HepG2 (cell line): Measurements from ENCODE around the gene C2. TPM values are rescaled to one million over a fixed set of nuclear protein-coding genes. Genes with fewer than 3 reads are reported as not detected.

Experiments
- CBX2 ChIP-seq, 2 experiments: fragments of 200-600 bp in 1 of 2; sonication (generic); formaldehyde crosslinking in 1 of 2; IDR thresholded peaks; 2 replicates each; pipeline versions ENCODE4 v1.7.0 to v1.8.1; 2018 to 2022; ENCODE audit warnings: low read depth in 2 of 2, low read length in 1 of 2, mild to moderate bottlenecking in 1 of 2, missing genetic modification reagents in 1 of 2
- KLF11 ChIP-seq: IDR thresholded peaks from 2 replicates; pipeline ENCODE4 v1.6.1; 2016; ENCODE audit warnings: missing compliant biosample characterization
- SAP130 ChIP-seq: IDR thresholded peaks from 2 replicates; pipeline ENCODE4 v1.6.1; 2016; ENCODE audit warnings: low read depth
- SRSF9 ChIP-seq: fragments of 200-400 bp; formaldehyde crosslinking; IDR thresholded peaks from 2 replicates; pipeline ENCODE4 v1.6.1; 2018; ENCODE audit warnings: borderline replicate concordance, mild to moderate bottlenecking, low read depth, low read length; ENCODE audit not compliant: insufficient read depth, poor library complexity, severe bottlenecking
- STAG1 ChIP-seq: sonication (generic); formaldehyde crosslinking; IDR thresholded peaks from 2 replicates; pipeline ENCODE4 v1.4.0; 2020; ENCODE audit warnings: missing genetic modification reagents
- ZNF598 ChIP-seq: sonication (generic); formaldehyde crosslinking; IDR thresholded peaks from 2 replicates; pipeline ENCODE4 v1.5.1; 2020; ENCODE audit warnings: mild to moderate bottlenecking, missing genetic modification reagents, borderline replicate concordance
- ZNF782 ChIP-seq: sonication (generic); formaldehyde crosslinking; IDR thresholded peaks from 2 replicates; pipeline ENCODE4 v1.4.0; 2020; ENCODE audit warnings: missing genetic modification reagents, mild to moderate bottlenecking, borderline replicate concordance
- ZNF839 ChIP-seq: sonication (generic); formaldehyde crosslinking; IDR thresholded peaks from 2 replicates; pipeline ENCODE4 v1.4.0; 2020; ENCODE audit warnings: missing genetic modification reagents, mild to moderate bottlenecking, borderline replicate concordance
- polyA plus RNA-seq, 8 experiments: library from polyadenylated mRNA; depleted of rRNA in 3 of 8; stranded (reverse) in 7 of 8; unstranded in 1 of 8; fragments of >200 nt; fragmentation: Illumina TruSeq in 4 of 8; extraction: Trizol in 4 of 8; gene quantifications; 2 replicates each; pipeline versions ENCODE4 v1.2.1 to v1.2.3, GENCODE V29; 2011 to 2016; ENCODE audit warnings: low read depth in 4 of 8, missing spikeins in 1 of 8, mixed read lengths in 1 of 8; ENCODE audit not compliant: insufficient read depth in 1 of 8
- total RNA-seq, 5 experiments: library from RNA; depleted of rRNA; stranded (reverse); fragments of >200 nt; fragmentation: Illumina TruSeq; extraction: Trizol; gene quantifications; 2 replicates each; pipeline ENCODE4 v1.2.3, GENCODE V29; 2016; ENCODE audit warnings: low read depth in 1 of 5
- TF ChIP-seq, protein P1 (sequence below): sonication (generic); formaldehyde crosslinking; IDR thresholded peaks from 2 replicates; pipeline ENCODE4 v1.9.0; 2022; ENCODE audit warnings: missing genetic modification reagents, mild to moderate bottlenecking, borderline replicate concordance
- TF ChIP-seq, protein P2 (sequence below): sonication (generic); formaldehyde crosslinking; IDR thresholded peaks from 2 replicates; pipeline ENCODE4 v1.4.0; 2020; ENCODE audit warnings: mild to moderate bottlenecking, missing genetic modification reagents
- TF ChIP-seq, protein P3 (sequence below): sonication (generic); formaldehyde crosslinking; IDR thresholded peaks from 2 replicates; pipeline ENCODE4 v1.4.0; 2020; ENCODE audit warnings: missing genetic modification reagents, mild to moderate bottlenecking, borderline replicate concordance
- TF ChIP-seq, protein P4 (sequence below): sonication (generic); formaldehyde crosslinking; IDR thresholded peaks from 2 replicates; pipeline ENCODE4 v1.5.0; 2020; ENCODE audit warnings: mild to moderate bottlenecking, missing genetic modification reagents, moderate library complexity
- TF ChIP-seq, protein P5 (sequence below): sonication (generic); formaldehyde crosslinking; IDR thresholded peaks from 2 replicates; pipeline ENCODE4 v1.5.1; 2020; ENCODE audit warnings: mild to moderate bottlenecking, missing genetic modification reagents, moderate library complexity

Gene C2
- total and polyA plus RNA-seq, 2 of the 13 experiments (the other 11 are each of a cell fraction or from before 2014, with no cell fraction given), result 165 to 307 TPM

DNA sequence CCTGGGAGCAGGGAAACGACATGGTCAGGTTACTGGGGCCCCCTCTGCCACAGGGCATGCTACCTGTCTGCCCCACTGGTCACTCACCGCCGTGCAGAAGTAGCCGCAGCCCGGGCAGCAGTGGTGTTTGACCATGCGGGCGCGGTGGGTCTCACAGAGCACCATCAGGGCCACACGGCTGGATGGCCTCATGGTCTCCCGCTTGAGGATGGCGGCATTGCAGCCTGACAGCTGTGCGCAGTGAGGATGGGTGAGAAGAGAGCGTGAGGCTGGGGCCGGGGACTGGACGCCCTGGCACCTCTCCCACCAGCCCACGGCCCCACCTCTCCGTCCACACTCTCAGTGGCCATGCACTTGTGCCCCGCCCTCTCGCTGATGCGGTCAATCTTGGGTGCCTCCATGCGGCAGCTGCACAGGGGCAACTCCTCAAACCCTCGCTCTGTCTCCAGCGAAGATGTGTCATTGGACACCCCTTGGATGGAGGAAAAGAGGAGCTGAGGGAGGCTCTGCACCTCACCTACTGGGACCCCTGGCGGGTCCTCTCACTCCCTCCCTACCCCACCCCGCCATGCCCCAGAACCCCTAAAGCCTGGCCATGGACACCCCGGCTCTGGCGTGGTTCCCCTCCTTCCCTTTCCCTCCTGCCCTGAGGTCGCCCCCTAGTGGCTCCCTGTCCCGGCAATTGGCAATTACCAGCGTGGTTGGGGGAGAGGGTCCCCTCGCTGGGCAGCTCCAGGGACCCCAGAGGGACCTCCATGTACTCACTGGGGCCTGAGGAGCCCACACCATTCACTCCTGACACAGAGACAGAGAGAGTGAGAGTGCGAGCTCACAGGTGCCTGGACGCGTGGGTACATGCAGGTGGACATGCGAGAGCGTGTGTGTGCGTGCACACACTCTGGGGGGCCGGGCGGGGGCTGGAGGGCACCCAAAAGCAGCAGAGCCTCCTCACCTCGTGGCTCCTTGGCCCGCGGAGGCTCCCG, 39.0 kb upstream of the C2 start (continued):
- TF ChIP-seq, protein P1, sequence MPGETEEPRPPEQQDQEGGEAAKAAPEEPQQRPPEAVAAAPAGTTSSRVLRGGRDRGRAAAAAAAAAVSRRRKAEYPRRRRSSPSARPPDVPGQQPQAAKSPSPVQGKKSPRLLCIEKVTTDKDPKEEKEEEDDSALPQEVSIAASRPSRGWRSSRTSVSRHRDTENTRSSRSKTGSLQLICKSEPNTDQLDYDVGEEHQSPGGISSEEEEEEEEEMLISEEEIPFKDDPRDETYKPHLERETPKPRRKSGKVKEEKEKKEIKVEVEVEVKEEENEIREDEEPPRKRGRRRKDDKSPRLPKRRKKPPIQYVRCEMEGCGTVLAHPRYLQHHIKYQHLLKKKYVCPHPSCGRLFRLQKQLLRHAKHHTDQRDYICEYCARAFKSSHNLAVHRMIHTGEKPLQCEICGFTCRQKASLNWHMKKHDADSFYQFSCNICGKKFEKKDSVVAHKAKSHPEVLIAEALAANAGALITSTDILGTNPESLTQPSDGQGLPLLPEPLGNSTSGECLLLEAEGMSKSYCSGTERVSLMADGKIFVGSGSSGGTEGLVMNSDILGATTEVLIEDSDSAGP (CRISPR knock-in tag), result peak; percentile 58; the same call in 1 of the 2 replicates
- TF ChIP-seq KLF11 (CRISPR knock-in tag) (no peak), STAG1 (CRISPR knock-in tag) (peak; percentile 83), SRSF9 (no peak), CBX2 (IDR thresholded peaks at IDR 0.05; ENCODE audit: low read depth, low read length) (no peak), CBX2 (CRISPR knock-in tag; IDR thresholded peaks at IDR 0.05; ENCODE audit: low read depth) (no peak), ZNF782 (CRISPR knock-in tag) (no peak), ZNF598 (CRISPR knock-in tag) (peak; percentile 31; the same call in 1 of the 2 replicates), SAP130 (CRISPR knock-in tag) (peak; percentile 22; the same call in 1 of the 2 replicates), ZNF839 (CRISPR knock-in tag) (no peak)
- TF ChIP-seq, protein P2, sequence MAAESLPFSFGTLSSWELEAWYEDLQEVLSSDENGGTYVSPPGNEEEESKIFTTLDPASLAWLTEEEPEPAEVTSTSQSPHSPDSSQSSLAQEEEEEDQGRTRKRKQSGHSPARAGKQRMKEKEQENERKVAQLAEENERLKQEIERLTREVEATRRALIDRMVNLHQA, result no peak
- TF ChIP-seq, protein P3, sequence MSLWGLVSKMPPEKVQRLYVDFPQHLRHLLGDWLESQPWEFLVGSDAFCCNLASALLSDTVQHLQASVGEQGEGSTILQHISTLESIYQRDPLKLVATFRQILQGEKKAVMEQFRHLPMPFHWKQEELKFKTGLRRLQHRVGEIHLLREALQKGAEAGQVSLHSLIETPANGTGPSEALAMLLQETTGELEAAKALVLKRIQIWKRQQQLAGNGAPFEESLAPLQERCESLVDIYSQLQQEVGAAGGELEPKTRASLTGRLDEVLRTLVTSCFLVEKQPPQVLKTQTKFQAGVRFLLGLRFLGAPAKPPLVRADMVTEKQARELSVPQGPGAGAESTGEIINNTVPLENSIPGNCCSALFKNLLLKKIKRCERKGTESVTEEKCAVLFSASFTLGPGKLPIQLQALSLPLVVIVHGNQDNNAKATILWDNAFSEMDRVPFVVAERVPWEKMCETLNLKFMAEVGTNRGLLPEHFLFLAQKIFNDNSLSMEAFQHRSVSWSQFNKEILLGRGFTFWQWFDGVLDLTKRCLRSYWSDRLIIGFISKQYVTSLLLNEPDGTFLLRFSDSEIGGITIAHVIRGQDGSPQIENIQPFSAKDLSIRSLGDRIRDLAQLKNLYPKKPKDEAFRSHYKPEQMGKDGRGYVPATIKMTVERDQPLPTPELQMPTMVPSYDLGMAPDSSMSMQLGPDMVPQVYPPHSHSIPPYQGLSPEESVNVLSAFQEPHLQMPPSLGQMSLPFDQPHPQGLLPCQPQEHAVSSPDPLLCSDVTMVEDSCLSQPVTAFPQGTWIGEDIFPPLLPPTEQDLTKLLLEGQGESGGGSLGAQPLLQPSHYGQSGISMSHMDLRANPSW (CRISPR knock-in tag), result no peak
- TF ChIP-seq, protein P4, sequence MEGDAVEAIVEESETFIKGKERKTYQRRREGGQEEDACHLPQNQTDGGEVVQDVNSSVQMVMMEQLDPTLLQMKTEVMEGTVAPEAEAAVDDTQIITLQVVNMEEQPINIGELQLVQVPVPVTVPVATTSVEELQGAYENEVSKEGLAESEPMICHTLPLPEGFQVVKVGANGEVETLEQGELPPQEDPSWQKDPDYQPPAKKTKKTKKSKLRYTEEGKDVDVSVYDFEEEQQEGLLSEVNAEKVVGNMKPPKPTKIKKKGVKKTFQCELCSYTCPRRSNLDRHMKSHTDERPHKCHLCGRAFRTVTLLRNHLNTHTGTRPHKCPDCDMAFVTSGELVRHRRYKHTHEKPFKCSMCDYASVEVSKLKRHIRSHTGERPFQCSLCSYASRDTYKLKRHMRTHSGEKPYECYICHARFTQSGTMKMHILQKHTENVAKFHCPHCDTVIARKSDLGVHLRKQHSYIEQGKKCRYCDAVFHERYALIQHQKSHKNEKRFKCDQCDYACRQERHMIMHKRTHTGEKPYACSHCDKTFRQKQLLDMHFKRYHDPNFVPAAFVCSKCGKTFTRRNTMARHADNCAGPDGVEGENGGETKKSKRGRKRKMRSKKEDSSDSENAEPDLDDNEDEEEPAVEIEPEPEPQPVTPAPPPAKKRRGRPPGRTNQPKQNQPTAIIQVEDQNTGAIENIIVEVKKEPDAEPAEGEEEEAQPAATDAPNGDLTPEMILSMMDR (CRISPR knock-in tag), result peak; percentile 92
- TF ChIP-seq, protein P5, sequence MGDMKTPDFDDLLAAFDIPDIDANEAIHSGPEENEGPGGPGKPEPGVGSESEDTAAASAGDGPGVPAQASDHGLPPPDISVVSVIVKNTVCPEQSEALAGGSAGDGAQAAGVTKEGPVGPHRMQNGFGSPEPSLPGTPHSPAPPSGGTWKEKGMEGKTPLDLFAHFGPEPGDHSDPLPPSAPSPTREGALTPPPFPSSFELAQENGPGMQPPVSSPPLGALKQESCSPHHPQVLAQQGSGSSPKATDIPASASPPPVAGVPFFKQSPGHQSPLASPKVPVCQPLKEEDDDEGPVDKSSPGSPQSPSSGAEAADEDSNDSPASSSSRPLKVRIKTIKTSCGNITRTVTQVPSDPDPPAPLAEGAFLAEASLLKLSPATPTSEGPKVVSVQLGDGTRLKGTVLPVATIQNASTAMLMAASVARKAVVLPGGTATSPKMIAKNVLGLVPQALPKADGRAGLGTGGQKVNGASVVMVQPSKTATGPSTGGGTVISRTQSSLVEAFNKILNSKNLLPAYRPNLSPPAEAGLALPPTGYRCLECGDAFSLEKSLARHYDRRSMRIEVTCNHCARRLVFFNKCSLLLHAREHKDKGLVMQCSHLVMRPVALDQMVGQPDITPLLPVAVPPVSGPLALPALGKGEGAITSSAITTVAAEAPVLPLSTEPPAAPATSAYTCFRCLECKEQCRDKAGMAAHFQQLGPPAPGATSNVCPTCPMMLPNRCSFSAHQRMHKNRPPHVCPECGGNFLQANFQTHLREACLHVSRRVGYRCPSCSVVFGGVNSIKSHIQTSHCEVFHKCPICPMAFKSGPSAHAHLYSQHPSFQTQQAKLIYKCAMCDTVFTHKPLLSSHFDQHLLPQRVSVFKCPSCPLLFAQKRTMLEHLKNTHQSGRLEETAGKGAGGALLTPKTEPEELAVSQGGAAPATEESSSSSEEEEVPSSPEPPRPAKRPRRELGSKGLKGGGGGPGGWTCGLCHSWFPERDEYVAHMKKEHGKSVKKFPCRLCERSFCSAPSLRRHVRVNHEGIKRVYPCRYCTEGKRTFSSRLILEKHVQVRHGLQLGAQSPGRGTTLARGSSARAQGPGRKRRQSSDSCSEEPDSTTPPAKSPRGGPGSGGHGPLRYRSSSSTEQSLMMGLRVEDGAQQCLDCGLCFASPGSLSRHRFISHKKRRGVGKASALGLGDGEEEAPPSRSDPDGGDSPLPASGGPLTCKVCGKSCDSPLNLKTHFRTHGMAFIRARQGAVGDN (CRISPR knock-in tag), result peak; percentile 52
